Panc1 (cell line): Measurements from ENCODE around the gene SULT1C3.

Experiments
- POLR2AphosphoS5 ChIP-seq: IDR thresholded peaks from 2 replicates; pipeline ENCODE4 v1.6.1; 2012; ENCODE audit warnings: mild to moderate bottlenecking, low read depth, low read length, moderate library complexity
- SIN3A ChIP-seq: IDR thresholded peaks from 2 replicates; pipeline ENCODE4 v1.6.1; 2012; ENCODE audit warnings: low read depth, mild to moderate bottlenecking, low read length, moderate library complexity, borderline replicate concordance; ENCODE audit not compliant: insufficient read depth
- TCF7L2 ChIP-seq: IDR thresholded peaks from 2 replicates; pipeline ENCODE4 v1.6.1; 2011; ENCODE audit warnings: mild to moderate bottlenecking, low read depth, low read length, inconsistent platforms
- TF ChIP-seq, protein P1 (sequence below): fragments of 450-650 bp; IDR thresholded peaks from 2 replicates; pipeline ENCODE4 v1.5.1; 2017; ENCODE audit warnings: mild to moderate bottlenecking
- TF ChIP-seq, protein P2 (sequence below), 2 experiments: IDR thresholded peaks; 2 replicates each; pipeline ENCODE4 v1.6.1; 2011 to 2012; ENCODE audit warnings: low read depth in 2 of 2, control low read depth in 1 of 2, low read length in 1 of 2, mild to moderate bottlenecking in 1 of 2, moderate library complexity in 1 of 2; ENCODE audit not compliant: insufficient read depth in 1 of 2

DNA sequence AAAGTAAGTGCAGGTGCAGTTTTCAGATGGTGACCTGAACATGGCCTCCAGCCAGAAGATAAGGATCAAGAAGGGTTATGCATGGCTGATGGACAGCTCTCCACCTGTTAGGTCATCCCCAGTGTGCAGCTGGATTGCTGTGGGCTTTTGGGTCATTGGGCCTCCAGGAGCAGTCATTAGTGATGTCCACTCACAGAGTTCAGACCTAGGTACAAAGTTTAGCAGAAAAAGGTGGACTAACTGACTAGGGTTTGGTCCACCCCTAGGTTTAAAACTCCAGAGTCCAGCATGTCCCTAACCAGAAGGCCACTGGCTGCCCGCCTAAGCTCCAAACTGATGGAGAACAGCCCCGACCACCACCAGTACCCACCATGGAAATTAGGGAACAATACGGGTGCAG is 30.6 kb downstream of the SULT1C3 start:
- TF ChIP-seq, protein P1, sequence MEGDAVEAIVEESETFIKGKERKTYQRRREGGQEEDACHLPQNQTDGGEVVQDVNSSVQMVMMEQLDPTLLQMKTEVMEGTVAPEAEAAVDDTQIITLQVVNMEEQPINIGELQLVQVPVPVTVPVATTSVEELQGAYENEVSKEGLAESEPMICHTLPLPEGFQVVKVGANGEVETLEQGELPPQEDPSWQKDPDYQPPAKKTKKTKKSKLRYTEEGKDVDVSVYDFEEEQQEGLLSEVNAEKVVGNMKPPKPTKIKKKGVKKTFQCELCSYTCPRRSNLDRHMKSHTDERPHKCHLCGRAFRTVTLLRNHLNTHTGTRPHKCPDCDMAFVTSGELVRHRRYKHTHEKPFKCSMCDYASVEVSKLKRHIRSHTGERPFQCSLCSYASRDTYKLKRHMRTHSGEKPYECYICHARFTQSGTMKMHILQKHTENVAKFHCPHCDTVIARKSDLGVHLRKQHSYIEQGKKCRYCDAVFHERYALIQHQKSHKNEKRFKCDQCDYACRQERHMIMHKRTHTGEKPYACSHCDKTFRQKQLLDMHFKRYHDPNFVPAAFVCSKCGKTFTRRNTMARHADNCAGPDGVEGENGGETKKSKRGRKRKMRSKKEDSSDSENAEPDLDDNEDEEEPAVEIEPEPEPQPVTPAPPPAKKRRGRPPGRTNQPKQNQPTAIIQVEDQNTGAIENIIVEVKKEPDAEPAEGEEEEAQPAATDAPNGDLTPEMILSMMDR, result no peak
- TF ChIP-seq, protein P2, sequence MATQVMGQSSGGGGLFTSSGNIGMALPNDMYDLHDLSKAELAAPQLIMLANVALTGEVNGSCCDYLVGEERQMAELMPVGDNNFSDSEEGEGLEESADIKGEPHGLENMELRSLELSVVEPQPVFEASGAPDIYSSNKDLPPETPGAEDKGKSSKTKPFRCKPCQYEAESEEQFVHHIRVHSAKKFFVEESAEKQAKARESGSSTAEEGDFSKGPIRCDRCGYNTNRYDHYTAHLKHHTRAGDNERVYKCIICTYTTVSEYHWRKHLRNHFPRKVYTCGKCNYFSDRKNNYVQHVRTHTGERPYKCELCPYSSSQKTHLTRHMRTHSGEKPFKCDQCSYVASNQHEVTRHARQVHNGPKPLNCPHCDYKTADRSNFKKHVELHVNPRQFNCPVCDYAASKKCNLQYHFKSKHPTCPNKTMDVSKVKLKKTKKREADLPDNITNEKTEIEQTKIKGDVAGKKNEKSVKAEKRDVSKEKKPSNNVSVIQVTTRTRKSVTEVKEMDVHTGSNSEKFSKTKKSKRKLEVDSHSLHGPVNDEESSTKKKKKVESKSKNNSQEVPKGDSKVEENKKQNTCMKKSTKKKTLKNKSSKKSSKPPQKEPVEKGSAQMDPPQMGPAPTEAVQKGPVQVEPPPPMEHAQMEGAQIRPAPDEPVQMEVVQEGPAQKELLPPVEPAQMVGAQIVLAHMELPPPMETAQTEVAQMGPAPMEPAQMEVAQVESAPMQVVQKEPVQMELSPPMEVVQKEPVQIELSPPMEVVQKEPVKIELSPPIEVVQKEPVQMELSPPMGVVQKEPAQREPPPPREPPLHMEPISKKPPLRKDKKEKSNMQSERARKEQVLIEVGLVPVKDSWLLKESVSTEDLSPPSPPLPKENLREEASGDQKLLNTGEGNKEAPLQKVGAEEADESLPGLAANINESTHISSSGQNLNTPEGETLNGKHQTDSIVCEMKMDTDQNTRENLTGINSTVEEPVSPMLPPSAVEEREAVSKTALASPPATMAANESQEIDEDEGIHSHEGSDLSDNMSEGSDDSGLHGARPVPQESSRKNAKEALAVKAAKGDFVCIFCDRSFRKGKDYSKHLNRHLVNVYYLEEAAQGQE (IDR thresholded peaks at IDR 0.05; ENCODE audit: insufficient read depth in 1 of 2, low read depth in 2 of 2, low read length in 1 of 2), result no peak
- TF ChIP-seq POLR2AphosphoS5, result no peak
- no peak for TF ChIP-seq TCF7L2
- TF ChIP-seq SIN3A, result no peak
